Body of pancreas (tissue), 4 donors: ENCODE data around the gene SLC25A21. TPM values are rescaled to one million over a fixed set of nuclear protein-coding genes. Genes with fewer than 3 reads are reported as not detected.

Experiments used
- ATAC-seq: fragments of 150-250 bp; one replicate; pipeline ENCODE4 v1.9.1; 2016
- DNase-seq, 4 donors: peaks; one replicate each; pipeline ENCODE4 v3.0.0-alpha.2; 2019
- H3K27ac ChIP-seq, 4 donors: fragments of 200-600 bp; sonication (generic); 1 replicate in 3 of 4; 2 replicates in 1 of 4; pipeline versions ENCODE4 v1.5.1 to v1.6.1; 2016 to 2019; ENCODE audit warnings: mild to moderate bottlenecking in 1 of 4, mixed read lengths in 1 of 4, moderate library complexity in 1 of 4
- H3K27me3 ChIP-seq, 2 donors: fragments of 200-600 bp; sonication (generic); one replicate each; pipeline ENCODE4 v1.6.0; 2016; ENCODE audit warnings: mild to moderate bottlenecking in 1 of 2
- H3K36me3 ChIP-seq, 2 donors: fragments of 200-600 bp; sonication (generic); replicated peaks in 1 of 2; 2 replicates each; pipeline ENCODE4 v1.5.1; 2016; ENCODE audit warnings: low read depth in 2 of 2; ENCODE audit not compliant: insufficient read depth in 1 of 2
- H3K4me1 ChIP-seq: fragments of 200-600 bp; sonication (generic); one replicate; pipeline ENCODE4 v1.6.0; 2016
- H3K4me3 ChIP-seq, 2 donors: fragments of 200-600 bp; sonication (generic); 1 replicate in 1 of 2; 2 replicates in 1 of 2; pipeline ENCODE4 v1.5.1; 2016 to 2019
- H3K9me3 ChIP-seq, 3 donors: fragments of 200-600 bp; sonication (generic); 1 replicate in 2 of 3; 2 replicates in 1 of 3; pipeline ENCODE4 v1.5.1; 2016
- CTCF ChIP-seq, 7 experiments: fragments of 450-650 bp in 4 of 7; fragments of 200-600 bp in 3 of 7; sonication (generic) in 3 of 7; IDR thresholded peaks; one replicate each; pipeline ENCODE4 v1.5.1; 2016 to 2019; ENCODE audit warnings: antibody characterized with exemption in 7 of 7
- POLR2A ChIP-seq, 3 donors: fragments of 450-650 bp; IDR thresholded peaks; one replicate each; pipeline ENCODE4 v1.6.1; 2016; ENCODE audit warnings: antibody characterized with exemption in 3 of 3, mild to moderate bottlenecking in 2 of 3
- WGBS, 2 donors: methylation state at CpG; one replicate each; pipeline ENCODE4 v1.1.5; 2017; 5-methylcytosine and 5-hydroxymethylcytosine counted together
- intact Hi-C: fragments of 100-400 bp; cut with DNase I; formaldehyde crosslinking; loops from one replicate; pipeline ENCODE4 v1.15.1; 2023
- total RNA-seq, 2 donors: library from RNA; depleted of rRNA; stranded (reverse); fragments of >200 nt; gene quantifications; one replicate each; pipeline ENCODE4 v1.1.0, GENCODE V29; 2016

The SLC25A21 gene
- total RNA-seq, 2 donors from 2014 or later: not detected

DNA sequence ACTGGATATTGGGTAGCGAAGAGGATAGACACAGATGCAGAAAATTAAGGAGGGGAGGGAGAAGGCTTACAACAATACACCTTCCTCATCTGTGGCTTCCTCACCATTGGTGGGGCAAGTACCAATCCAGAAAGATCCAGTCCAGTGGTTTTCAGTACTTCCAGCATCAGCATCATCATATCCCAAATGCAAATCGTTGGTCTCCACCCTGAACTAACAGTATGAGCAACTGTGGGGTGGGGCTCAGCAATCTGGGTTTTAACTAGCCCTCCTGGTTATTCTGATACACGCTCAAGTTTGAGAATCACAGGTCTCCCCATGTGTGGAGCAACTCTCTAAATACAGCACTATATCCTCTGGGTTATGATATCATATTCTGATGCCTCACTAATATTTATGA, 317.0 kb downstream of the SLC25A21 start:
- Histone ChIP-seq H3K9me3 (no peaks in the 10 kb centered on the region), H3K27me3 (no peaks in the 10 kb centered on the region), H3K4me3 (no peak overlapping the region), H3K36me3 (no peaks in the 10 kb centered on the region), H3K27ac (no peak overlapping the region), H3K4me1 (peaks cover 8% of the 10 kb centered on the region)
- ATAC-seq (no peak), DNase-seq (no peak)
- 66 to 71% methylated on average over 3 of the region's 3 CpGs for WGBS, 2 donors
- no peak for TF ChIP-seq POLR2A (IDR thresholded peaks at IDR 0.05)
- intact Hi-C loops: no loop called here

GRCh38 chr14:36852981-36853691, 319.3 kb downstream of the SLC25A21 start:
- 35 to 48% methylated on average over 5 of the region's 5 CpGs for whole genome bisulfite sequencing, 2 donors
- peak; percentile 58 for ATAC-seq
- DNase-seq: peak in 2 of 4 donors; percentile 15 to 26

GRCh38 chr14:36848213-36848612, 324.2 kb downstream of the SLC25A21 start:
- Histone ChIP-seq H3K27me3 (no peaks in the 10 kb centered on the region), H3K36me3 (no peaks in the 10 kb centered on the region), H3K4me1 (peaks cover 4% of the 10 kb centered on the region), H3K4me3 (no peak overlapping the region), H3K27ac (no peak overlapping the region), H3K9me3 (no peaks in the 10 kb centered on the region)
- intact Hi-C loops: no loop called here
- ATAC-seq (no peak), DNase-seq (no peak)
- 82 to 83% methylated on average over 5 of the region's 5 CpGs for WGBS, 2 donors
- TF ChIP-seq POLR2A (IDR thresholded peaks at IDR 0.05): no peak
- TF ChIP-seq CTCF (IDR thresholded peaks at IDR 0.05): no peak

More at GRCh38 chr14:36852981-36853691, 319.3 kb downstream of the SLC25A21 start:
- Histone ChIP-seq H3K27ac (no peak overlapping the region), H3K27me3 (no peaks in the 10 kb centered on the region), H3K9me3 (no peaks in the 10 kb centered on the region), H3K36me3 (no peaks in the 10 kb centered on the region), H3K4me1 (peaks cover 8% of the 10 kb centered on the region), H3K4me3 (no peak overlapping the region)
- intact Hi-C loops: no loop called here
- TF ChIP-seq POLR2A (IDR thresholded peaks at IDR 0.05) (no peak), CTCF (IDR thresholded peaks at IDR 0.05) (no peak)

DNA sequence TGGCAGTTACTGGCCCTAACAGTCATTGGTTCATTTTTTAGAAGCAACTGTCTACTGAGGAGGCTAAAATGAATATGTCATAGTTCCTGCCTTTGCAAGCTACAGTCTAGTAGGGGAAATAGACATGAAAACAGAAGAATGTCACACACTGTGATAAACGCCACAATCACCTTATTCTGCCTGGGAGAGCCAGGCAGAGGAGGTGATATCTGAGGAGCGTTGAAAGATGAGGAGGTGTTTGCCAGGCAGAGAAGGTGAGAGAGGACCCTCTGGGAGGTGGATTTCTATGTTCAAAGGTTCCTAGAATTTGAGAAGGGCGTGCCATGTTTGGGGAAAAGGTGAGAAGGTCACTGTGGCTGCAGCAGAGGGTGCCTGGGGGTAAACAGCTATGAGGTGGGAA, 325.0 kb downstream of the SLC25A21 start:
- no peak for TF ChIP-seq POLR2A (IDR thresholded peaks at IDR 0.05)
- no peak for TF ChIP-seq CTCF (IDR thresholded peaks at IDR 0.05)
- H3K36me3 ChIP-seq: no peaks in the 10 kb centered on the region
- no peaks in the 10 kb centered on the region for H3K27me3 ChIP-seq
- ATAC-seq (no peak), DNase-seq (no peak)
- WGBS, 2 donors: 44 to 69% methylated on average over 3 of the region's 3 CpGs
- no peak overlapping the region for H3K4me3 ChIP-seq
- intact Hi-C loops: no loop called here
- H3K9me3 ChIP-seq: no peaks in the 10 kb centered on the region
- no peak overlapping the region for H3K27ac ChIP-seq
- H3K4me1 ChIP-seq: no peaks in the 10 kb centered on the region

DNA sequence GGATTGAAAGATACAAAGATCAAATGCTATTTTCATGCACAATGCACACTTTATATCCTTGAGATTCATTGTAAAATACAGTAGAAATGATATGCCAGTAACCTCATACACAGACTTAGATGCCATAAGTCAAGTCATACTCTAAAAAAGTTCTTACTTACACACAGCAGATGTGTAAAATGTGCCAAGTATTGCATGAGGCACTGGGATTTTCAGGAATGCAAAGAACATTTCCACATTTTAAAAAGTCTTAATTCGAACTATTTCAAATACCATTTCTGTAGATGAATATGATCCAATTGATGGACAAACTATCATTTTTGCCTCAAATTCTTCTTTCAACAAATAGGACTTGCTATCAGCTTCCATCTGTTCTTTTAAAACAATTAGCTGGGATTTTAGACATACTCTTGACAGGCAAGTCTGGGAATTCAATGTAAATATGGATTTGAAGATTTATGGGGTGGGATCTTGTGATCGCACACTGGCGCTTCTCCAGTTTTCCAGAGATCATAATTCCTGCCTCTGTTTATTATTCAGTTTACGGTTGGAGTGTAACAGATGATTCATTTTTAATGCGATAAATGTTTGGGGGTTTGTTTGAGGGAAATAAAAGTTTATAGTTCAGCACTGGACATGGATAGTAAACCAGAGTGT, 326.9 kb downstream of the SLC25A21 start:
- DNase-seq (no peak), ATAC-seq (no peak)
- no peaks in the 10 kb centered on the region for H3K36me3 ChIP-seq
- no peak overlapping the region for H3K27ac ChIP-seq
- H3K4me1 ChIP-seq: no peaks in the 10 kb centered on the region
- no peak overlapping the region for H3K4me3 ChIP-seq
- intact Hi-C loops: no loop called here
- no peaks in the 10 kb centered on the region for H3K9me3 ChIP-seq
- 74 to 84% methylated on average over 5 of the region's 5 CpGs for WGBS, 2 donors
- TF ChIP-seq CTCF (IDR thresholded peaks at IDR 0.05) (no peak), POLR2A (IDR thresholded peaks at IDR 0.05) (no peak)
- H3K27me3 ChIP-seq: no peaks in the 10 kb centered on the region
